HCT116 (cell line): ENCODE measurements around the gene CCDC88C. TPM values are rescaled to one million over a fixed set of nuclear protein-coding genes. Genes with fewer than 3 reads are reported as not detected.

ENCODE experiments used
- ATAC-seq: fragments of 200-7000 bp; cut with Tn5 transposase; 2 replicates; pipeline ENCODE4 v1.9.1; 2020; ENCODE audit warnings: mild to moderate bottlenecking, moderate library complexity
- BruUV-seq: library from RNA; stranded (reverse); fragments of 400-500 nt; replicated peaks from 2 replicates; lab custom pipeline; 2021; lab: Mats Ljungman, UMichigan
- CTCF ChIA-PET: fragments of 300-600 bp; sonication (Branson Sonifier 250); formaldehyde crosslinking; loops from one replicate; lab custom pipeline; 2021; ENCODE audit warnings: antibody characterized with exemption; lab: Charles Lee
- POLR2A ChIA-PET: fragments of 300-600, 350-600 bp; sonication (Branson Sonifier 250); formaldehyde crosslinking; loops from one replicate; lab custom pipeline; 2021; ENCODE audit warnings: antibody characterized with exemption; lab: Charles Lee
- RAD21 ChIA-PET, 2 experiments: fragments of 300-600 bp; sonication (Branson Sonifier 250); formaldehyde crosslinking; loops; one replicate each; lab custom pipeline; 2023; ENCODE audit warnings: low total read pairs in 2 of 2; ENCODE audit not compliant: uncharacterized antibody in 2 of 2, unreplicated experiment in 2 of 2, low non-redundant PET in 1 of 2; lab: Charles Lee
- DNase-seq: peaks from one replicate; pipeline ENCODE4 v3.0.0-alpha.2; 2010; ENCODE audit warnings: low read depth, low spot score
- H2AFZ ChIP-seq: fragments of 200-600 bp; shearing (Covaris generic), sonication (generic); 2 replicates; pipeline ENCODE4 v1.6.1; 2017; ENCODE audit warnings: low read depth, mixed run types, mixed read lengths, antibody characterized with exemption, low read length; ENCODE audit not compliant: poor library complexity, severe bottlenecking
- H3K27ac ChIP-seq: 2 replicates; pipeline ENCODE4 v1.5.1; 2012; ENCODE audit warnings: low read depth, low read length
- H3K27me3 ChIP-seq: fragments of 200-600 bp; sonication (generic); 2 replicates; pipeline ENCODE4 v1.6.1; 2016; ENCODE audit warnings: mixed run types, low read length, mixed read lengths; ENCODE audit not compliant: insufficient read depth
- H3K36me3 ChIP-seq, 2 experiments: fragments of 200-500 bp in 1 of 2; fragments of 200-600 bp in 1 of 2; sonication (Bioruptor generic) in 1 of 2; sonication (generic) in 1 of 2; 2 replicates each; pipeline versions ENCODE4 v1.5.1 to v1.6.1; 2014 to 2016; ENCODE audit warnings: low read length in 2 of 2, inconsistent platforms in 1 of 2, mixed read lengths in 1 of 2, mixed run types in 1 of 2; ENCODE audit not compliant: insufficient read depth in 2 of 2, control insufficient read depth in 1 of 2
- H3K4me1 ChIP-seq, 2 experiments: fragments of 200-600 bp in 1 of 2; sonication (generic) in 1 of 2; 2 replicates each; pipeline versions ENCODE4 v1.5.1 to v1.6.1; 2012 to 2017; ENCODE audit warnings: low read length in 2 of 2, inconsistent platforms in 1 of 2, mild to moderate bottlenecking in 1 of 2, mixed read lengths in 1 of 2, mixed run types in 1 of 2, moderate library complexity in 1 of 2; ENCODE audit not compliant: insufficient read depth in 2 of 2, control insufficient read depth in 1 of 2
- H3K4me2 ChIP-seq: fragments of 200-600 bp; sonication (generic); 2 replicates; pipeline ENCODE4 v1.6.1; 2017; ENCODE audit warnings: mixed run types, low read length, mixed read lengths
- H3K4me3 ChIP-seq, 2 experiments: fragments of 200-600 bp in 1 of 2; sonication (generic) in 1 of 2; replicated peaks in 1 of 2; 2 replicates each; pipeline ENCODE4 v1.5.1; 2011 to 2016; ENCODE audit warnings: low read length in 2 of 2, control low read depth in 1 of 2, low read depth in 1 of 2, mild to moderate bottlenecking in 1 of 2, mixed read lengths in 1 of 2, mixed run types in 1 of 2
- H3K79me2 ChIP-seq: fragments of 200-600 bp; sonication (generic); 2 replicates; pipeline ENCODE4 v1.6.1; 2017; ENCODE audit warnings: mild to moderate bottlenecking, mixed run types, low read length, moderate library complexity, mixed read lengths; ENCODE audit not compliant: insufficient read depth
- H3K9ac ChIP-seq: fragments of 200-600 bp; sonication (generic); 2 replicates; pipeline ENCODE4 v1.6.1; 2016; ENCODE audit warnings: low read length, mixed read lengths
- H3K9me2 ChIP-seq: fragments of 200-600 bp; sonication (generic), shearing (Covaris generic); 2 replicates; pipeline ENCODE4 v1.6.1; 2017; ENCODE audit warnings: mixed run types, mild to moderate bottlenecking, moderate library complexity; ENCODE audit not compliant: insufficient read depth
- H3K9me3 ChIP-seq, 2 experiments: fragments of 200-500 bp in 1 of 2; fragments of 200-600 bp in 1 of 2; sonication (Bioruptor generic) in 1 of 2; sonication (generic) in 1 of 2; 2 replicates each; pipeline ENCODE4 v1.6.1; 2014 to 2017; ENCODE audit warnings: low read length in 2 of 2, mixed read lengths in 2 of 2, inconsistent platforms in 1 of 2, low read depth in 1 of 2, mild to moderate bottlenecking in 1 of 2, mixed run types in 1 of 2, moderate library complexity in 1 of 2; ENCODE audit not compliant: control insufficient read depth in 1 of 2, insufficient read depth in 1 of 2
- H4K20me1 ChIP-seq: fragments of 200-600 bp; sonication (generic), shearing (Covaris generic); 2 replicates; pipeline ENCODE4 v1.6.1; 2017; ENCODE audit warnings: mixed run types, mild to moderate bottlenecking, moderate library complexity; ENCODE audit not compliant: insufficient read depth
- CBX3 ChIP-seq: IDR thresholded peaks from 2 replicates; pipeline ENCODE4 v1.6.1; 2012; ENCODE audit warnings: low read depth
- CTCF ChIP-seq, 3 experiments: fragments of 200-600 bp in 1 of 3; sonication (generic) in 1 of 3; IDR thresholded peaks in 2 of 3; conservative IDR thresholded peaks in 1 of 3; 2 replicates each; pipeline ENCODE4 v1.5.1; 2012 to 2017; ENCODE audit warnings: low read depth in 2 of 3, low read length in 2 of 3, antibody characterized with exemption in 1 of 3, borderline replicate concordance in 1 of 3, control low read depth in 1 of 3, mild to moderate bottlenecking in 1 of 3, mixed read lengths in 1 of 3, mixed run types in 1 of 3, moderate library complexity in 1 of 3; ENCODE audit not compliant: insufficient read depth in 1 of 3
- FOSL1 ChIP-seq: IDR thresholded peaks from 2 replicates; pipeline ENCODE4 v1.6.1; 2012; ENCODE audit warnings: low read depth
- YY1 ChIP-seq: IDR thresholded peaks from 2 replicates; pipeline ENCODE4 v1.6.1; 2011; ENCODE audit warnings: low read length, low read depth, moderate library complexity, mild to moderate bottlenecking; ENCODE audit not compliant: insufficient replicate concordance; ENCODE audit errors: extremely low read depth
- intact Hi-C: fragments of 100-400 bp; cut with micrococcal nuclease; formaldehyde crosslinking; loops from 2 replicates; pipeline ENCODE4 v1.10.0; 2022
- total RNA-seq: library from RNA; stranded (reverse); gene quantifications from one replicate; pipeline ENCODE4 v1.2.1, GENCODE V29; 2021; ENCODE audit not compliant: unreplicated experiment

CCDC88C gene
- total RNA-seq, 1 experiment from 2014 or later: 20.8 TPM

DNA sequence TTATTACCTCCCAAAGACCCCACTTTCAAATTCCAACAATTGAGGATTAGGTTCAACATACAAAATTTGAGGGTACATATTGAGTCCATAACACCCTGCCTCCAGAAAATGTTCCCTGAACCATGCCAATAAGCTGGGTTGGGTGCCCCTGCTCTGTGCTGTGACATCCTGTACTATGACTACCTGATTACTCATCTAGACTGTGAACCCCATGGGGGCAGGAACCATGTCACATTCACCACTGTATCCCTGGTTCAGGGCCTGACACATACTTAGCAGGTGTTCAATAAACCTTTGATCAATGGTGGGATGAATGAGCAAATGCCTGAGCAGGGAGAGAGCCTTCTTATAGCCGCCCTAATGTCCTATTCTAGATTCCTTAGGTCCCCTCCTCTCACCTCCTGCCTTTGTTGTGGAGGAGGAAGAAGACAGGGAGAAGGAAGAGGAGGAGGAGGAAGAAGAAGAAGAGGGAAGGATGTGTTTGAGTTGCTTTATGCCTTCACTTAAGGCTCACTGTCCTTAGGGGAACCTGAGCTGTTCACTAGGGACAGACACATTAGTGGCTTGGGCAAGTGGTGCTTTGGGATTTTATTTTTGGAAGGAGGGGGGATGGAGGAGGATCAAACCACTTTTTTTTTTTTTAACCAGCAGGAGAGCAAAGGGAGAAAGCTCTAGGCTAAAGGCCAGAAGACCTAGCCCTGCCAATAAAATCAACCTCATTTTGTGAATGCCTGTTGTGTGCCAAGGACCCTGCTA lies 194.4 kb downstream of the CCDC88C start:
- ChIA-PET POLR2A (no interaction called here), RAD21 (no interaction called here), CTCF (no interaction called here)
- TF ChIP-seq YY1 (no peak), CBX3 (peak; percentile 45; the same call in 1 of the 2 replicates), CTCF (IDR thresholded peaks at IDR 0.05 in 2 of 3, conservative IDR thresholded peaks at IDR 0.05 in 1 of 3; ENCODE audit: borderline replicate concordance in 1 of 3, insufficient read depth in 1 of 3, low read depth in 2 of 3, low read length in 2 of 3) (no peak), FOSL1 (peak; percentile 57)
- H3K9ac ChIP-seq: no peak overlapping the region
- no peaks in the 10 kb centered on the region for H3K27me3 ChIP-seq
- H3K9me3 ChIP-seq: no peaks in the 10 kb centered on the region
- H3K4me2 ChIP-seq: no peak overlapping the region
- H3K27ac ChIP-seq: no peak overlapping the region
- H2AFZ ChIP-seq: no peak overlapping the region
- no peaks in the 10 kb centered on the region for H3K9me2 ChIP-seq
- no peaks in the 10 kb centered on the region for H4K20me1 ChIP-seq
- H3K36me3 ChIP-seq: peaks cover 0 to 4% of the 10 kb centered on the region in 2 experiments; a peak in 1 of 4 replicates
- peaks cover 0 to 15% of the 10 kb centered on the region in 2 experiments; a peak in 1 of 4 replicates for H3K4me1 ChIP-seq
- H3K79me2 ChIP-seq: no peaks in the 10 kb centered on the region
- ATAC-seq (peak; percentile 66), DNase-seq (peak; percentile 6)
- intact Hi-C loops: no loop called here
- H3K4me3 ChIP-seq: no peak overlapping the region
- no TSS peak for BruUV-seq

Other genes starting within 250 kb of the CCDC88C start
- not detected for gene GPR68, start 173.1 kb downstream of the CCDC88C start, total RNA-seq
- 67.7 TPM for gene PPP4R3A, start 92.5 kb upstream of the CCDC88C start, total RNA-seq